ENCODE results near the gene ZBTB26.

DNA sequence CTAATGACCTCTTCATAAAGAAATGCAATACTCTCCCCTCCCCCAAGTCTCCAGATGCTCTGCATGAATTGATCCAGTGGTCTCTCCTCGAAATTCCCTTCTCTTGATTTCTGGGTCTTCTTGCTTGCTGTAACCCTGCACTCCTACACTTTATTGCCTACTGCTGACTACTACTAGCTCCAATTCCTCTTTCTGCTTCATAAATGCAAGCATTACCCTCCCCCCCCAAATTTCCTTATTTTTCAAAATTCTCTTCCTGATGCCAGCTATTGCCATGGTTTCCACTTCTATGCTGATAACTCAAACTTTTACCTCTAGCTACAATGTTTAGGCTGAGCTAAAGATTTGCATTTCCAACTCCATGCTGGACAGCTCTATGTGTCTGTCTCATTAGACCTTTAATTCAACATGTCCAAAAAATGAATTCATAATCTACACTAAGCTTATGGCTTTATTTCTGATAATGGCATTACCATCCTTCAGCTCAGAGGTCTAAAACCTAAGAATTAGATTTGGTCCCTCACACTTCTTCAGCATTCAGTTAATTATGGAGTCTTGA, 1.4 kb downstream of the ZBTB26 start:
- TF ChIP-seq, protein P1, sequence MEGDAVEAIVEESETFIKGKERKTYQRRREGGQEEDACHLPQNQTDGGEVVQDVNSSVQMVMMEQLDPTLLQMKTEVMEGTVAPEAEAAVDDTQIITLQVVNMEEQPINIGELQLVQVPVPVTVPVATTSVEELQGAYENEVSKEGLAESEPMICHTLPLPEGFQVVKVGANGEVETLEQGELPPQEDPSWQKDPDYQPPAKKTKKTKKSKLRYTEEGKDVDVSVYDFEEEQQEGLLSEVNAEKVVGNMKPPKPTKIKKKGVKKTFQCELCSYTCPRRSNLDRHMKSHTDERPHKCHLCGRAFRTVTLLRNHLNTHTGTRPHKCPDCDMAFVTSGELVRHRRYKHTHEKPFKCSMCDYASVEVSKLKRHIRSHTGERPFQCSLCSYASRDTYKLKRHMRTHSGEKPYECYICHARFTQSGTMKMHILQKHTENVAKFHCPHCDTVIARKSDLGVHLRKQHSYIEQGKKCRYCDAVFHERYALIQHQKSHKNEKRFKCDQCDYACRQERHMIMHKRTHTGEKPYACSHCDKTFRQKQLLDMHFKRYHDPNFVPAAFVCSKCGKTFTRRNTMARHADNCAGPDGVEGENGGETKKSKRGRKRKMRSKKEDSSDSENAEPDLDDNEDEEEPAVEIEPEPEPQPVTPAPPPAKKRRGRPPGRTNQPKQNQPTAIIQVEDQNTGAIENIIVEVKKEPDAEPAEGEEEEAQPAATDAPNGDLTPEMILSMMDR (IDR thresholded peaks at IDR 0.05; ENCODE audit: low read depth, low read length) = no peak
- TF ChIP-seq POLR2A (IDR thresholded peaks at IDR 0.05; ENCODE audit: extremely low read depth, insufficient read length) = no peak

Data from NB4 (cell line).